Hepatocyte (in vitro differentiated cells): ENCODE data around the gene CLIP4. TPM values are rescaled to one million over a fixed set of nuclear protein-coding genes. Genes with fewer than 3 reads are reported as not detected.

Experiments
- DNase-seq: peaks from one replicate; pipeline ENCODE4 v3.0.0-alpha.2; 2016; ENCODE audit warnings: low spot score
- H2AFZ ChIP-seq: fragments of 200-600 bp; sonication (generic); 2 replicates; pipeline ENCODE4 v1.6.0; 2016; ENCODE audit warnings: antibody characterized with exemption, mild to moderate bottlenecking
- H3K27ac ChIP-seq: fragments of 200-600 bp; sonication (generic); 2 replicates; pipeline ENCODE4 v1.5.1; 2016; ENCODE audit warnings: mild to moderate bottlenecking
- H3K27me3 ChIP-seq: fragments of 200-600 bp; sonication (generic); 2 replicates; pipeline ENCODE4 v1.6.1; 2016
- H3K36me3 ChIP-seq: fragments of 200-600 bp; sonication (generic); replicated peaks from 2 replicates; pipeline ENCODE4 v1.5.1; 2016; ENCODE audit warnings: low read depth; ENCODE audit not compliant: insufficient read depth
- H3K4me1 ChIP-seq: fragments of 200-600 bp; sonication (generic); 2 replicates; pipeline ENCODE4 v1.5.1; 2016; ENCODE audit warnings: mild to moderate bottlenecking, moderate library complexity; ENCODE audit not compliant: insufficient read depth
- H3K4me2 ChIP-seq: fragments of 200-600 bp; sonication (generic); 2 replicates; pipeline ENCODE4 v1.6.0; 2016
- H3K4me3 ChIP-seq: fragments of 200-600 bp; sonication (generic); 2 replicates; pipeline ENCODE4 v1.5.1; 2016; ENCODE audit warnings: mild to moderate bottlenecking
- H3K79me2 ChIP-seq: fragments of 200-600 bp; sonication (generic); 2 replicates; pipeline ENCODE4 v1.6.0; 2017; ENCODE audit warnings: mild to moderate bottlenecking
- H3K9me2 ChIP-seq: fragments of 200-600 bp; sonication (generic); replicated peaks from 2 replicates; pipeline ENCODE4 v1.6.0; 2017; ENCODE audit warnings: mild to moderate bottlenecking; ENCODE audit not compliant: insufficient read depth
- H3K9me3 ChIP-seq: fragments of 200-600 bp; sonication (generic); 2 replicates; pipeline ENCODE4 v1.5.1; 2016; ENCODE audit warnings: low read depth, mild to moderate bottlenecking
- H4K20me1 ChIP-seq: fragments of 200-600 bp; sonication (generic); 2 replicates; pipeline ENCODE4 v1.6.0; 2016; ENCODE audit warnings: mild to moderate bottlenecking; ENCODE audit not compliant: insufficient read depth, poor library complexity, severe bottlenecking
- EZH2 ChIP-seq: fragments of 200-600 bp; sonication (generic); IDR thresholded peaks from 2 replicates; pipeline ENCODE4 v1.6.1; 2016; ENCODE audit warnings: antibody characterized with exemption, mild to moderate bottlenecking, borderline replicate concordance
- EZH2phosphoT487 ChIP-seq: fragments of 200-600 bp; sonication (generic); IDR thresholded peaks from one replicate; pipeline ENCODE4 v1.6.1; 2018; ENCODE audit warnings: antibody characterized with exemption, mild to moderate bottlenecking, low read depth, moderate library complexity; ENCODE audit not compliant: unreplicated experiment, severe bottlenecking
- WGBS: methylation state at CpG from one replicate; pipeline ENCODE4 v1.1.6; 2016; ENCODE audit warnings: low lambda C conversion rate; ENCODE audit errors: missing lambda C conversion rate; 5-methylcytosine and 5-hydroxymethylcytosine counted together
- polyA plus RNA-seq: library from polyadenylated mRNA; unstranded; fragments of >200 nt; fragmentation: Nextera tagmentation; extraction: Ambion mirVana; gene quantifications from 2 replicates; pipeline ENCODE4 v1.2.1, GENCODE V29; 2016
- total RNA-seq: library from RNA; depleted of rRNA; stranded (reverse); fragments of >200 nt; gene quantifications from 2 replicates; pipeline ENCODE4 v1.2.3, GENCODE V29; 2014
- TF ChIP-seq, protein P1 (sequence below): fragments of 200-600 bp; sonication (generic); IDR thresholded peaks from 2 replicates; pipeline ENCODE4 v1.5.1; 2016; ENCODE audit warnings: antibody characterized with exemption, mild to moderate bottlenecking; ENCODE audit not compliant: poor library complexity

The CLIP4 gene
- total and polyA plus RNA-seq, 2 experiments from 2014 or later = 17.3 to 35.6 TPM

DNA sequence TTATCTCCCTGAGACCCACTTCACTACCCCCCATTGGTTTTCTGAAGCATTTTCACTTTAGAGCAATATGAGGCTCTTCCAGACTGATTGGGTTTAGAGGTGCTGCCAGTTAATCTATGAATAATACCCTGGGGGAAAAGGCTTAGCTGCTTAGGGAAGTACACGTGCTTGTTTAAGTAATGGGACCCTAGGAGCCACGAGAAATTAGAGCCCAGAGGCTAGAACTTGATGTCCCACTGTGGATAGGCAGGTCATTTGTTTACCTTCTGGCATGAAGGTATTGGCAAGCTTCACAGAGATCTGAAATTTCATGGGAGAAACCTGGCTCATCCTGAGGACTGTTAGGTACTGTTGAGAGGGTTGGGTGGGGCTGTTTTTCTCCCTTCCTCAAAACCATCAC lies 59.7 kb downstream of the CLIP4 start:
- Histone ChIP-seq H3K9me2 (no peaks in the 10 kb centered on the region), H3K4me1 (no peaks in the 10 kb centered on the region), H3K36me3 (no peaks in the 10 kb centered on the region), H3K9me3 (no peaks in the 10 kb centered on the region), H3K79me2 (no peaks in the 10 kb centered on the region), H3K4me3 (no peak overlapping the region), H4K20me1 (no peaks in the 10 kb centered on the region), H3K27me3 (no peaks in the 10 kb centered on the region), H3K27ac (no peak overlapping the region), H2AFZ (no peak overlapping the region), H3K4me2 (no peak overlapping the region)
- TF ChIP-seq EZH2 = no peak
- no peak for TF ChIP-seq EZH2phosphoT487
- TF ChIP-seq, protein P1, sequence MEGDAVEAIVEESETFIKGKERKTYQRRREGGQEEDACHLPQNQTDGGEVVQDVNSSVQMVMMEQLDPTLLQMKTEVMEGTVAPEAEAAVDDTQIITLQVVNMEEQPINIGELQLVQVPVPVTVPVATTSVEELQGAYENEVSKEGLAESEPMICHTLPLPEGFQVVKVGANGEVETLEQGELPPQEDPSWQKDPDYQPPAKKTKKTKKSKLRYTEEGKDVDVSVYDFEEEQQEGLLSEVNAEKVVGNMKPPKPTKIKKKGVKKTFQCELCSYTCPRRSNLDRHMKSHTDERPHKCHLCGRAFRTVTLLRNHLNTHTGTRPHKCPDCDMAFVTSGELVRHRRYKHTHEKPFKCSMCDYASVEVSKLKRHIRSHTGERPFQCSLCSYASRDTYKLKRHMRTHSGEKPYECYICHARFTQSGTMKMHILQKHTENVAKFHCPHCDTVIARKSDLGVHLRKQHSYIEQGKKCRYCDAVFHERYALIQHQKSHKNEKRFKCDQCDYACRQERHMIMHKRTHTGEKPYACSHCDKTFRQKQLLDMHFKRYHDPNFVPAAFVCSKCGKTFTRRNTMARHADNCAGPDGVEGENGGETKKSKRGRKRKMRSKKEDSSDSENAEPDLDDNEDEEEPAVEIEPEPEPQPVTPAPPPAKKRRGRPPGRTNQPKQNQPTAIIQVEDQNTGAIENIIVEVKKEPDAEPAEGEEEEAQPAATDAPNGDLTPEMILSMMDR = no peak
- DNase-seq = no peak
- WGBS = 32% methylated on average over 2 of the region's 2 CpGs

DNA sequence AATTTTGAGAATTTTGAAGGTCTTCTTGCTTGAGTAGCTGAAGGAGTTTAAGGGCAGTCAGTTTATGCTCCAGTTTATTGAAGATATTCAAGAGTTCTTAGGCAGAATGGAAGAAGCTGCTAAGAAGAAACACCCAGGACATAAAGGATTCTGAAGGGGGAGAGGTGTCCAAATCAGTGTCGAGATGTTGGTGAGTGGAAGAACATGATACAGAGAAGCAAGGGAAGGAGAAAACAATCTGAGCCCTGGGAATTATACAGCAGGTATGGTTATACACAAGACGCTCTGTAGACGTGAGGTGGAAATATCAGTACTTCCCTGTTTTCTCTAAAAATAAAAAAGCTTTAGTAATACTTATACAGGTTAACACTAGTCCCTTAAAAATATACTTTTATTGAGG lies 60.1 kb downstream of the CLIP4 start:
- H3K4me3 ChIP-seq = no peak overlapping the region
- no peaks in the 10 kb centered on the region for H3K9me3 ChIP-seq
- H3K36me3 ChIP-seq = no peaks in the 10 kb centered on the region
- no peaks in the 10 kb centered on the region for H3K9me2 ChIP-seq
- H4K20me1 ChIP-seq = no peaks in the 10 kb centered on the region
- H3K79me2 ChIP-seq = no peaks in the 10 kb centered on the region
- H3K4me2 ChIP-seq = no peak overlapping the region
- no peak overlapping the region for H3K27ac ChIP-seq
- no peaks in the 10 kb centered on the region for H3K4me1 ChIP-seq
- H3K27me3 ChIP-seq = no peaks in the 10 kb centered on the region
- WGBS = 97% methylated on average over 3 of the region's 3 CpGs
- H2AFZ ChIP-seq = no peak overlapping the region
- no peak for TF ChIP-seq EZH2
- TF ChIP-seq, protein P1 = no peak
- no peak for TF ChIP-seq EZH2phosphoT487
- no peak for DNase-seq

DNA sequence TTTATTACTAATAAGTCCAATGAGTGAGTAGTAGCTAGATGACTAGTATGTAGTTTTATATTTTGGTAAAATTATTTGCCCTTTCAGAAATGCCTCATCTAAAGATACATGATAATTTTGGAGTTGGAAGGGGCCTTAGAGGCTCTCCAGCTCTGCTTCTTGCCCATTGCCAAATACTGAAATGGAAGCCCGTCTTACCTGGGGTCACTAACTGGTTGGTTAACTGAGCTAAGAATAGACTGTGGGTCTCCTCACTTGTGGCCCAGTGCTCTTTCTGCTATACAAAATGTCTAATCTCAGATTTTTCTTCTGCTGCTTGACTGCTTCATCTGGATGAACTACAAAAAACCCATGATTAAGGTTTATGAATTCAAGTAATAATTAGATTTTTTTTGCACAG lies 67.1 kb downstream of the CLIP4 start:
- TF ChIP-seq, protein P1 = no peak
- TF ChIP-seq EZH2phosphoT487 = no peak
- TF ChIP-seq EZH2 = no peak
- DNase-seq = no peak
- no peak overlapping the region for H3K27ac ChIP-seq
- no peaks in the 10 kb centered on the region for H3K27me3 ChIP-seq
- H4K20me1 ChIP-seq = no peaks in the 10 kb centered on the region
- no peaks in the 10 kb centered on the region for H3K9me2 ChIP-seq
- no peaks in the 10 kb centered on the region for H3K4me1 ChIP-seq
- no peaks in the 10 kb centered on the region for H3K79me2 ChIP-seq
- H3K36me3 ChIP-seq = no peaks in the 10 kb centered on the region
- 97% methylated on average over 1 of the region's 1 CpG for WGBS
- no peaks in the 10 kb centered on the region for H3K9me3 ChIP-seq
- H2AFZ ChIP-seq = no peak overlapping the region
- no peak overlapping the region for H3K4me2 ChIP-seq
- no peak overlapping the region for H3K4me3 ChIP-seq

DNA sequence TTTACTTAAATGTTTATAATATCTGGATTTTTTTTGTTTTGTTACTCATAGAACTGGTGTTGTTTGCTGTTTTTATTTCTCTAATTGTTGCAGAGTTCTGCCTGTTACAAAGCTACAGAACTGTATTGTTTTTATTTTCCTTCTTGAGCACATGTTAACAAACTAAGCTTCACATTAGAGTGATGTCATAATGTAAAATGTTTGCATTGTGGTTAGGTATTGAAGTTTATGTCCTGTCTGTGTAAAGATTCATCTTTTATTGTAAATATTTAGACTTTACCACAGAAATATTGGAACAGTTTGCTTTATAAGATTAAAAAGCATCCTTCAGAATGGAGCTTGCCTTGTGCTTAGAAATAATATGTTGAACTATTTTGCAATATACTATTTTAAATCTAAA lies 67.7 kb downstream of the CLIP4 start:
- Histone ChIP-seq H4K20me1 (no peaks in the 10 kb centered on the region), H2AFZ (no peak overlapping the region), H3K4me3 (no peak overlapping the region), H3K4me1 (no peaks in the 10 kb centered on the region), H3K27ac (no peak overlapping the region), H3K79me2 (no peaks in the 10 kb centered on the region), H3K9me3 (no peaks in the 10 kb centered on the region), H3K36me3 (no peaks in the 10 kb centered on the region), H3K9me2 (no peaks in the 10 kb centered on the region), H3K4me2 (no peak overlapping the region), H3K27me3 (no peaks in the 10 kb centered on the region)
- TF ChIP-seq EZH2 = no peak
- no peak for TF ChIP-seq EZH2phosphoT487
- TF ChIP-seq, protein P1 = no peak
- no peak for DNase-seq
